Psoas muscle (tissue), 8 donors: ENCODE measurements around the gene CATSPER1. TPM values are rescaled to one million over a fixed set of nuclear protein-coding genes. Genes with fewer than 3 reads are reported as not detected.
A peak's percentile ranks its signal among the peaks of the same experiment; 100 is the strongest.

ENCODE experiments used
- ATAC-seq, 4 donors: fragments of 200-7000 bp; cut with Tn5 transposase; one replicate each; pipeline ENCODE4 v1.9.1; 2020; ENCODE audit warnings: moderate library complexity in 3 of 4, mild to moderate bottlenecking in 2 of 4
- DNase-seq, 2 donors: peaks; one replicate each; pipeline ENCODE4 v3.0.0-alpha.2; 2020
- H3K27ac ChIP-seq: fragments of 200-600 bp; one replicate; pipeline ENCODE4 v1.8.0; 2022
- H3K27me3 ChIP-seq, 3 donors: fragments of 200-600 bp in 1 of 3; one replicate each; pipeline versions ENCODE4 v1.6.1 to v1.8.0; 2013 to 2022; ENCODE audit warnings: low read length in 2 of 3, mild to moderate bottlenecking in 2 of 3, moderate library complexity in 1 of 3; ENCODE audit not compliant: insufficient read depth in 3 of 3
- H3K36me3 ChIP-seq, 2 donors: fragments of 200-600 bp in 1 of 2; one replicate each; pipeline versions ENCODE4 v1.6.1 to v1.8.0; 2013 to 2022; ENCODE audit warnings: low read depth in 1 of 2, mild to moderate bottlenecking in 1 of 2, moderate library complexity in 1 of 2; ENCODE audit not compliant: insufficient read depth in 1 of 2
- H3K4me1 ChIP-seq: fragments of 200-600 bp; one replicate; pipeline ENCODE4 v1.8.0; 2022
- H3K4me3 ChIP-seq: fragments of 200-600 bp; one replicate; pipeline ENCODE4 v1.8.0; 2022; ENCODE audit warnings: mild to moderate bottlenecking
- H3K9me3 ChIP-seq: fragments of 200-600 bp; one replicate; pipeline ENCODE4 v1.8.0; 2022
- WGBS, 3 donors: extraction: QIAGEN DNeasy Blood & Tissue Kit; methylation state at CpG; one replicate each; pipeline versions ENCODE4 v1.1.6 to v1.1.7; 2013; 5-methylcytosine and 5-hydroxymethylcytosine counted together
- intact Hi-C, 2 donors: fragments of 100-400 bp; cut with DNase I; formaldehyde crosslinking; loops; one replicate each; pipeline versions ENCODE4 v1.11.0 to v1.14.2; 2022
- polyA plus RNA-seq, 3 donors: library from polyadenylated mRNA; stranded (reverse); fragments of 200-250 nt; gene quantifications; one replicate each; pipeline ENCODE4 v1.2.3, GENCODE V29; 2013
- total RNA-seq, 4 donors: library from RNA; stranded (reverse); fragmentation: NEBNext Ultra II Directional in 2 of 4; extraction: Animal tissue kit (Norgen Biotek cat#: 25700) in 2 of 4; gene quantifications; one replicate each; pipeline versions ENCODE4 v1.2.1 to v1.2.4, GENCODE V29; 2021 to 2023
- TF ChIP-seq, protein P1 (sequence below): fragments of 200-600 bp; IDR thresholded peaks from one replicate; pipeline ENCODE4 v1.8.0; 2022; ENCODE audit warnings: antibody characterized with exemption
- donor health status: healthy with polysubstance abuse.
- donor health status: DM: no; HTN: no; CAD: no; lungs with moderate emphysema.
- donor health status: Bipolar disorder and iron deficiency.
- donor health status: healthy.
- donor health status: DM: yes; HTN: yes; CAD: no.
- donor health status: DM: no; HTN: no; CAD: no.
- donor health status: DM: no; HTN: no; CAD: no.
- donor health status: DM: yes; HTN: yes; CAD: no.

Gene CATSPER1
- total and polyA plus RNA-seq, 7 donors = 0.01 to 0.55 TPM; not detected in 5

- Histone ChIP-seq H3K4me3 (peak within 1 kb of the TSS; percentile 22), H3K27ac (no peak within 1 kb of the TSS), H3K9me3 (no peaks in the 10 kb centered on the region), H3K4me1 (peaks cover 11% of the 10 kb centered on the region), H3K36me3 (peaks cover 0 to 6% of the 10 kb centered on the region in 2 donors), H3K27me3 (peaks cover 0 to 7% (median 4%) of the 10 kb centered on the region in 3 donors)
- 8 to 11% (median 10%) methylated on average over 29 to 39 of the region's 39 CpGs for WGBS, 3 donors
- intact Hi-C loops = no loop called here
- DNase-seq (no peak), ATAC-seq (no peak)
- TF ChIP-seq, protein P1, sequence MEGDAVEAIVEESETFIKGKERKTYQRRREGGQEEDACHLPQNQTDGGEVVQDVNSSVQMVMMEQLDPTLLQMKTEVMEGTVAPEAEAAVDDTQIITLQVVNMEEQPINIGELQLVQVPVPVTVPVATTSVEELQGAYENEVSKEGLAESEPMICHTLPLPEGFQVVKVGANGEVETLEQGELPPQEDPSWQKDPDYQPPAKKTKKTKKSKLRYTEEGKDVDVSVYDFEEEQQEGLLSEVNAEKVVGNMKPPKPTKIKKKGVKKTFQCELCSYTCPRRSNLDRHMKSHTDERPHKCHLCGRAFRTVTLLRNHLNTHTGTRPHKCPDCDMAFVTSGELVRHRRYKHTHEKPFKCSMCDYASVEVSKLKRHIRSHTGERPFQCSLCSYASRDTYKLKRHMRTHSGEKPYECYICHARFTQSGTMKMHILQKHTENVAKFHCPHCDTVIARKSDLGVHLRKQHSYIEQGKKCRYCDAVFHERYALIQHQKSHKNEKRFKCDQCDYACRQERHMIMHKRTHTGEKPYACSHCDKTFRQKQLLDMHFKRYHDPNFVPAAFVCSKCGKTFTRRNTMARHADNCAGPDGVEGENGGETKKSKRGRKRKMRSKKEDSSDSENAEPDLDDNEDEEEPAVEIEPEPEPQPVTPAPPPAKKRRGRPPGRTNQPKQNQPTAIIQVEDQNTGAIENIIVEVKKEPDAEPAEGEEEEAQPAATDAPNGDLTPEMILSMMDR = no peak
Observed at GRCh38 chr11:66048547-66049323, 22.5 kb upstream of the CATSPER1 start, which contains the start of gene GAL3ST3. TSS of gene GAL3ST3 (minus strand) at chr11:66049161. CDS start at chr11:66045415, 3,746 bp downstream.

GRCh38 chr11:66047541-66048365 lies 21.5 kb upstream of the CATSPER1 start:
- no peaks in the 10 kb centered on the region for H3K9me3 ChIP-seq
- DNase-seq = no peak
- 45 to 69% (median 51%) methylated on average over 11 of the region's 11 CpGs for WGBS, 3 donors
- peaks cover 0 to 7% (median 4%) of the 10 kb centered on the region in 3 donors for H3K27me3 ChIP-seq
- no peaks in the 10 kb centered on the region for H3K36me3 ChIP-seq
- intact Hi-C loops = no loop called here
- peaks cover 6% of the 10 kb centered on the region for H3K4me1 ChIP-seq
- no peak overlapping the region for H3K27ac ChIP-seq
- TF ChIP-seq, protein P1 = no peak
- no peak for ATAC-seq
- no peak overlapping the region for H3K4me3 ChIP-seq

GRCh38 chr11:66046901-66047300 lies 20.6 kb upstream of the CATSPER1 start:
- H3K4me3 ChIP-seq = no peak overlapping the region
- peaks cover 6% of the 10 kb centered on the region for H3K4me1 ChIP-seq
- no peak for ATAC-seq
- DNase-seq = no peak
- peaks cover 0 to 7% (median 4%) of the 10 kb centered on the region in 3 donors for H3K27me3 ChIP-seq
- TF ChIP-seq, protein P1 = no peak
- intact Hi-C loops = no loop called here
- WGBS, 3 donors = 89 to 92% (median 90%) methylated on average over 3 of the region's 3 CpGs
- no peak overlapping the region for H3K27ac ChIP-seq
- H3K9me3 ChIP-seq = no peaks in the 10 kb centered on the region
- no peaks in the 10 kb centered on the region for H3K36me3 ChIP-seq

DNA sequence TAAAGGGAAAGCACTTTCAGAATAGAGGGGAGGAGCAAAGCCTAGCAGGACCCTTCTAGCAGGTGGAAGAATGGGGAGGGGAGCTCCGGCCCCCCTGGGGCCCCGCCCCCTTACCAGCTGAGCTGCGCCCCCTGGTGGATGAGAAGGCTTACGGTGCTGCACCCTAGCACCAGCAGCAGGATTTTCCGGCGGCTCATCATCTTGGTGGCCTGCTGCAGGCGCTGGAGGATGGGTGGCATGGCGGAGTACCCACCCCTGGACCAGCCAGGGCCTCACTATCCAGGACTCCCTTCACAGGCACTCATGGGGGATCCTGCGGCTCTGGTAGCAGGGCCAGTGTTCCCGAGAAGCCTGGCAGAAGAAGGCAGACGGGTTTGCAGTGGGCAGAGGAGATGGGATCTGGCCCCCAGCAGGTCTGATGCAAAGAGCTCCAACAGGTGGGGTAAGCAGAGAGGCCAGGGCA lies 18.9 kb upstream of the CATSPER1 start:
- 11 to 13% (median 13%) methylated on average over 10 to 11 of the region's 11 CpGs for WGBS, 3 donors
- Histone ChIP-seq H3K4me3 (peak overlapping the region; percentile 11), H3K27ac (no peak overlapping the region), H3K36me3 (no peaks in the 10 kb centered on the region), H3K27me3 (peaks cover 0 to 7% (median 4%) of the 10 kb centered on the region in 3 donors), H3K9me3 (no peaks in the 10 kb centered on the region), H3K4me1 (peaks cover 6% of the 10 kb centered on the region)
- DNase-seq (peak; percentile 71 to 83), ATAC-seq (peak; percentile 75 to 95 (median 81))
- intact Hi-C loops = no loop called here
- TF ChIP-seq, protein P1 = peak; percentile 89
